HG02759 (cell line): ENCODE measurements around the gene ITPK1.
A peak's percentile ranks its signal among the peaks of the same experiment; 100 is the strongest.

Experiments
- ATAC-seq: cut with Tn5 transposase; IDR thresholded peaks from one replicate; pipeline ENCODE4 v1.9.1; 2021; ENCODE audit warnings: mild to moderate bottlenecking, moderate library complexity; ENCODE audit not compliant: unreplicated experiment

Gene ITPK1

DNA sequence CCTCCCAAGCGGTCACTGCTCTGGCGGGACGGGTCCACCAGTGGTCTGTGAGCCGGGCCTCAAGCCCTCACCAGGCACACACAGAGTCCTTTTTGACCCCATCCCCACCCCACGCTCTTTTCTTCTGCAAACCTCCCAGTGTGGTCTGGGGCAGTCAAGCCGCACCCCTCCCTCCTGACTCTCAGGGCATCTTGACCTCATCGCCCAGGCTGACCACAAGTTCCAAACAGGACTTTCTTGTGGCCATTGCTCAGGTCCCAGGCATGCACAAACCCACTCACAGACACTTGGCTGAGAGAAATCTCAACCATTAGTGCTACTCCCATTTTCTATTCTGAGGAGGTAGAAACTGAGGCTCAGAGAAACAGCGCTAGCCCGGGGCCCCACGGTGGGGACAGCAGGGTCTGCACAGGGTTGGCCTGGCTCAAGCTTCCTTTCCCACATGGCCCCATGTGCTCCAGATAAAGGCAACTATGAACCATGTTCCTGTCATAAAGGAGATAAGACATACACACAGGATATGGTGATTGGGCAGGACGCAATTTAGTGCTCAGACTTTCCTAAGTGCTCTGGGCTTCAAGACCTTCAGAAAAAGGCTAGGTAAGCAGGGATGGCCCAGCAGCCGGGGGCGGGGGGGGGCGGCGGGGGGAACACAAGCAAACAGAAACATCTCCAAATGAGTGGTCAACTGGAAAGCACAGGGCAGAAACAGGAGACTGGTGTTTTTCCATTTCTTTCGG is 69.6 kb downstream of the ITPK1 start:
- ATAC-seq, result no peak

DNA sequence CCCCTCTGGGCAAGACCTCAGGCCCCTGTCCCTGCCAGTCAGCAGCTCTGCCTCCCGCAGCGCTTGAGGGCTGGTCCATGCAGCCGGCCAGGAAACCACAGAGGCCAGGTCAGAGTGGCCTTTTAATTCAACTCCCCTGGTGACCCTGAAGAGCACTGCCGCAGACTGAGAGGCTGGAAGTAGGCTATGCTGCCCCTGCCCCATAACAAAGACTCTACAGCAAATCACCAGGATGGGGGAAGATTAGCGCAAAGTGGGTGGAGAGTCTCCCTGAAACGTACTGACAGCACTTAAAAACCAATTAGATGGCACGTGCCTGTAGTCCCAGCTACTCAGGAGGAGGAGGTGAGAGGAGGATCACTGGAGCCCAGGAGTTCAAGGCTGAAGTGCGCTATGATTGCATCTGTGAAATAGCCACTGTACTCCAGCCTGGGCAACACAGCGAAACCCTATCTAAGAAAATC is 70.5 kb downstream of the ITPK1 start:
- ATAC-seq, result no peak

DNA sequence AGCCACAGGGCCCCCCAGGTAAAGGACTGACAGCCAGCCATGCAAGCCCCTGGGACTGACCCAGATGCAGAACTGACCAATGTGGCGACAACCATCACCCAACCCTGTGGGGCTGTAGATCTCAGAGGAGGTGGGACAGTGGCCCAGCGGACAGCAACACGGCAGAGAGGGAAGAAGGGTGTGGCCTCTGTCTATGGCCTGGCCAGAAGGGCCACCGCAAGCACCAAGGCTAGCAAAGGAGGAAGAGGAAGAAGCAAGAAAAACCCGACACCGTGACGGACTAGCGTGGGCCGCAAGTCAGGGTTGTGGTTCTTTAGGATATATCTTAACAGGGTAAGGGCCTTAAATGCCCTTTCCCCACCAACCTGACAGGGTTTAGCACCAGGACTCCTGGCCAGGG is 71.2 kb downstream of the ITPK1 start:
- ATAC-seq, result peak; percentile 63

DNA sequence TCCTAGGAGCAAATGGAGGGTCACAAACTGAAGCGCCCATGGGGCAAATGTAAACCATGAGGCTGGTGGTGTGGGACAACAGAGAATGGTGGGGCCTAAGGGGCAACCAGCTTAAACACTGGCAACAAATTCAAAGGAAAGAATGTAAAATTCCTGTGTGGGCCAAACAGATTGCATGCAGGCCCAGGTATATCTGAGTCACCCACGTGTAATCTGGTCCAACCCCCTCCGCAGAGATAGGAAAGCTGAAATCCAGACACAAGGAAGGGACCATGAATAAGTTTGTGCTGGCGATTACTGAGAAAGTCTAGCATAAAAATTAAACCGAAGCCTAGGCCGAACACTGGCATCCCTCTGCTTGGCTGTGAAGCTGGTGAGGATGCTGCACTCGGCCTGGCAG is 71.6 kb downstream of the ITPK1 start:
- no peak for ATAC-seq

DNA sequence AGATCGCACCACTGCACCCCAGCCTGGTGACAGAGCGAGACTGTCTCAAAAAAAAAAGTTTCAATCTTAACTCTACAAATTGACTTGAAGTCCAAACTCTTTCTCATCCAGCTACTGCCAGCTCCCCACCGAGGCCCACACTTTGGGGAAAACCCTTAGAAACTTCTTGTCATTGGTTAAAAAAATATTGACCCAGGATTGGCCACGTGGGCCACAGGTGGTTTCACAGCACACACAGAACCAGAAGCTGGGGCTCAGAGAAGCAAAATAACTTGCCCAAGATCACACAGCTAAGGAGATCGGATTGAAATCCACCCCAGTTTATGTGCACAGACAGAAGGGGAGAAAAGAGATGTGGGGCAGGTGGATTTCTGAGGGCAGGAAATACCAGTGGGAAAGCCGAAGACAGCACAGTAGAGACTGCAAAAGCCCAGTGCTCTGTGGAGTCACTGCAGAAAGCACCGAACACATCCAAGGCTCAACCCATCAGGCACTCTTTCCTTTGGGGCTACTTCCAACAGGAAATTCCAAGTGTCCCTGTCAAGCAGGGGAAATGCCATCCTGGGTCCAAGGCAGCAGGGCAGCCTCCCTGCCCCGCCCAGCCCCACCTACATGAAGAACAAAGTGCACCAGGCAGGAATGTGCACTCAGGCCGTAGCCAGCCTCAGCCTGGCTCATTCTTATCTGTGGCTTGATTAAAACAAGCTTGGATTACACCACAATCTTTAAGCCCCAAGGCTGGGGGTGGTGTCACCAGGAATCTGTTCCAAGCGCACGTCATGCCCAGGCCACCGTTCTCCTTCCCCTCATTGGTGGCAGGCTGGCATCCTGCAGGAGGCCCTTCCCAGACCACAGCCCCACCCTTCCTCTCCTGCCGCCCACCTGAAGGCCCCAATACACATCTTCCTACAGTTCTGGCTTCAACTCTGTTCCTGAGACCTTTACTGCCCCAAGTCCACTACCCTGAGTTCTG is 72.5 kb downstream of the ITPK1 start:
- no peak for ATAC-seq

DNA sequence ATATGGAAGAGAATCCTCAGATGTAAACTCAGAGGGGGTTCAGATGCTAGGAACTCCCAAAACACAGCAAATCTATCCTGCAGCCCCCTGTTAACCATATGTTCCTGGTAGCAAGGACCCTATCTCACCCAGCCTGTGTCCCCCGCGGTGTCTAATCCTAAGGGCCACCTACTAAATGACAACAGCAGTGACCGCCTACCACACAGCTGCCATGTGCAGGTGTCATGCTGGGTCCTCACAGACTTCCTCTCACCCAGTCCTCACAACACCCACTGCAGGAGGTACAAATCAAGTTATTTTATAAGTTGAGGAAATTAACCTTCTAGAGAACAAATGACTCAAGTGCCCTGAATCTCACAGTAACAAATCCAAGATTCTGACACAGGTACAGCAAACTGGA is 73.9 kb downstream of the ITPK1 start:
- ATAC-seq, result no peak

DNA sequence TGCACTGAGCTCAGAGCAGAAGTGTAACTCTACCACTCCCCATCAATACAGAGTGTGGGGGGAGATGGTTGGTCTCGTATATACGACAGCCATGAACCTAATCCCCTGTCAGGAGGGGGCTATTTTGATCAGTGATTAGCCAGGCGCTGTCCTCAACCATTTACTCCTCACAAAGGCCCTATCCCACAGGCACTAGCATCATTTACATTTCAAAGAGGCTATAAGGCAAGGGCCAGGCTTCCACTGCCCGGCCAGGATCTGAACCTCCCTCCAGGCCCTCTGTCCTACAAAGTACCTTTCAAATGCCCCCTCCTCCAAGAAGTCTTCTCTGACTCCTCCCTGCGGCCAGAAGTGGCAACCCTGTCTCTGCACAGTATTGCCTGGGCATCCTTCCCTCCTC is 74.7 kb downstream of the ITPK1 start:
- no peak for ATAC-seq

DNA sequence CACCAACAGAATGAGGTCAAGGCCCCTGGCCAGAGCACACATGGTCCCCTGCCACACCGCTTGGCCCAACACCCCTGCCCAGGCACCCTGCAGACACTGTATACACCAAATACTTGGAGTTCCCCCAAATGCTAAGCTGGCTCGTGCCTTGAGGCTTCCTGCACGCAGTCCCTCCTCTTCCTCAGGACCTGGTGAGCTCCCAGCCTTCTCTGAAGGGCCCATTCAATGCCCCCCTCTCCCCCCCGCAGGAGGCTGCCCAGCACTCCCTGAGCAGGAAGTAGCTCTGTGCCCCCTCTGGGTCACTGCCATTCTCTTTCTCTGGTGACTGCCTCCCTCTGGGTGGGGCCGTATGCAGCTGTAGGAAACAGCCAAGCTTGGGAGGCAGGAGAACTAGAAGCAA is 75.3 kb downstream of the ITPK1 start:
- no peak for ATAC-seq

DNA sequence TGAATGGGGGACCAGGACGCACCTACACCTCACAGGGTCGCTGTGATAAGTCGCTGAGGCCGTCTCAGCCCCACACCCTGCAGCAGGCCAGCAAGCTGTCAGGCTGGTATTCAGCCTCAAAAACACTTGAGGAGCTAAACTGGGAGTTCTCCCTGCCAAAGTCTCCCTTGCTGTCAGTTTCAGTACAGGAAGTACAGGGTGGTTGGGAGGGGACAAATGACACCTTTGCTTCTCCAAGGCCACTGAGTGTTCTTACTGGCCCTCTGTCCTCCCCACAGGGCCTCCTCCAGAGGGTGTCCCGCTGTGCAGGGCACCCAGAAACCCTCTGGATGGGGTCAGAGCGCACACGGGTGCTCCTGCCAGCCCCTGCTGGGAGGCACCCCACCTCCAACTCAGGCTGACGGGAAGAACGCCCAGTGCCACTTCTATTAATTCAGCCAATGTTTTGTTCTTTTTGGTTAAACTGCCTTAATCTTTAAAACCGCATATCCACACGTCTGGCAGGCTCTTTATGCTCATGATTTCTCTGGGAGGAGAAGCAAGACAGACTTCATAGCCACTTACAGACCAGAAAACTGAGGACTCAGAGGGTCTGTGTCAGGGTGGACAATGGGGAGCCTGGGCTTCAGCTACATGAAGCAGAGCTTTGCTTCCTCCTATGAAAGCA is 75.9 kb downstream of the ITPK1 start:
- ATAC-seq, result no peak

DNA sequence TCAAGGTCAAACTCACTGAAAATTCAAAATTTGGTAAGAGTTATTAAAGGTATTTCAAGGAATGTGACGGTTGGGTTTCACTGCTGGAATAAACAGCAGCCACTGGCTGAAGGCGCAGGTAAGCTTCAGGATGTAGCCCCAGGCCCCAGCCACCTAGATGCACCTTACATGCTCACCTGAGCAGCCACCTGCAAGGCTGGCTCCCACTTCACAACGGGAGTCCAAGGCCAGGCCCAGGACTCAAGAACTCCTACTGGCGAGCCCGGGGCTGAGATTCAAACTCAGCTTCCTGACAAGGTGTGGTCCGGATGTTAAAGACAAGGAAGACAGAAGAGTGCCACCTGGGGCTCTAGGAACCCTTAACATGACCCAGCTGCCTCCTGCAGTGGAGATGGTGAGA is 78.4 kb downstream of the ITPK1 start:
- ATAC-seq, result no peak

DNA sequence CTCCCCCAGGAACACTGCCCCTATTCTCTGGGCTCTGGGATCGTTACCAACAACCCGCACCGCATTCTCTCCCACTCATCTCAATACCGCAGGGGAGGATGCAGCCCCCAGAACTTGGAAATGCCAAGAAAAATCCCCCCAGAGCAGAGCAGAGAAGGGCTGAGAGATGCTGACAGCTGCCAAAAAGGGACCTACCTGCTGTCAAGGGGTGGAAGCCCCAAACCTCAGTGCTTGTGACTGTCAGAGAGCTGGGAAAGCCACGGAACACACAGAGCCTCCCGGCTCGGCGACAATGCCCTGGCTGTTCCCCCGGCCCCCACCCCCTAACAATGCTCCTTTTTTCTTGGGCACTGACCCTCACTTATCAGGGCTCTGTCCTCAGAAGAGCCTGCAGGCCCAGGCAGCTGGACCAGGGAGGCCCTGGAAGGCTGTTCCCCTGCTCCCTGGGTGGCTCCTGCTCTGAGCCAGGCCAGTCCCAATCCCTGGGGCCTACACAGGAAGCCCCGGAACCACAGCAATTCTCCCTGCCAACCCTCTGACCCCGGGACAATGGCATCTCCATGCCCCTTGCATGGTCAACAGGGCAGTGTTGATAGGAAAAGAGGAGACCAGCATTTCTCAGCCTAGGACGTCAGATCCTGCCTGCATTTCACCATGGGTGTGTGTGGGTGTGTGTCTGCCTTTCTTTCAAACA is 78.9 kb downstream of the ITPK1 start:
- ATAC-seq, result no peak

DNA sequence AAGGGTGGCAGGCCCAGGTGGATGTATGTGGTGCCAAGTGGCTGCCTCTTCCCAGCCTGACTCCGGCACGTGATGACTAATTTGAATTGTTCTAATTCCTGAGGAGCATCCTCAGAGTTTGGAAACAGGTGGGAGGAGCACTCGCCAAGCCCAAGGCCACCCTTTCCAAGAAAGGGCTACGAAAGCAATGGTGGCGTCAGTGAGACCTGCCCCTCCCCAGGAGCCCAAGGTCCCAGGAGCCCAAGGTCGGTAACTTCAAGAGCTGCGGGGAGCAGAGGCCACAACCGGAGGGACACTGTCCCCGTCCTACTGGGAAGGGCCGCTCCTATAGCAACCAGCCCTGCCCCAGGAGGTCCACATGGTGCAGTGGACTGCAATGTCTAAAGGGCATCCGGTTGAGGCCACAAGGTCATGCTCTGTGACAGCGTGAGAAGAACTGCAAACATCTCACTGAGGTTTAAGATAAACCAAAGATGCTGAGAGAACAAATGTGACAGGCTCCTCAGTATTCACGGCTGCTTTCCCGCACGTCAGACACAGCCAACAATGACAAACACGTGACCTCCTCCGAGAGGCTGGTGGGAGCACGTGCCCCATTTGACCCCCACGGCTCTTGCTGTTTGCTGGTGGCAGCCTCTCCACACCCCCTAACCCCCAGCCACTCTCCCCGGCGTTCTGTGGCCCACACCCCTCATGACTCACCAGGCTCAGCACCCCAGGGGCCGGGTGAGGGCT is 79.6 kb downstream of the ITPK1 start:
- ATAC-seq, result no peak

DNA sequence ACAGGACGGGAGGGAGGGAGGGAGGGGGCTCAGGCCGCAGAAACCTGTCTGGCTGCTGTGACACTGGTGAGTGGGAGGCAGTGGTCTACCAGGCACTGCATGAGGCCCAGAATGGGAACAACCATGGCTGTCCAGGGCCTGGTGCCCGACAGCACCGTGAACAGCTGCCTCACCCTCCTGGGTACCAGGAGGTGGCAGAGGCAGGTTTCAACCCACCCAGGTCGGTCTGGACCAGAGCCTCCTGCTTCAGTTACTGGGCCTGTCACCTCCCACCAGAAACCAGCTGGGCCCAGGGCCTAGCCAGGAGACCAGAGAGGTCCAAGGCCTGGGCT is 80.2 kb downstream of the ITPK1 start:
- ATAC-seq, result no peak

DNA sequence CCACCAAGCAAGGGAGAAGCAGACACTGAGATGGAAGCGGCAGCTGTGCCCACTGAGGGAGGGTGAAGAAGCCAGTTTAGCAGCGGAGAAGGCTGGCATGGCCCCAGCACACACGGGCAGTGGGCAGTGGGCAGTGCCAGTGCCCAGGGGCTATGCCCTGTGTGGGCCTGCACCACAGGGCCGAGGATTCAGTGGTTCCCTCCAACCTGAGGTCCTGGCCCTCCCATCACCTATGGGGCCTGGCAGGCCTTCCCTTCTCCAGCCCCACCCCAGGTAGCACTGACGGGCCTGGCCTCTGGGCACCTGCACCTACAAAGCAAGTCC is 81.1 kb downstream of the ITPK1 start:
- ATAC-seq, result no peak

DNA sequence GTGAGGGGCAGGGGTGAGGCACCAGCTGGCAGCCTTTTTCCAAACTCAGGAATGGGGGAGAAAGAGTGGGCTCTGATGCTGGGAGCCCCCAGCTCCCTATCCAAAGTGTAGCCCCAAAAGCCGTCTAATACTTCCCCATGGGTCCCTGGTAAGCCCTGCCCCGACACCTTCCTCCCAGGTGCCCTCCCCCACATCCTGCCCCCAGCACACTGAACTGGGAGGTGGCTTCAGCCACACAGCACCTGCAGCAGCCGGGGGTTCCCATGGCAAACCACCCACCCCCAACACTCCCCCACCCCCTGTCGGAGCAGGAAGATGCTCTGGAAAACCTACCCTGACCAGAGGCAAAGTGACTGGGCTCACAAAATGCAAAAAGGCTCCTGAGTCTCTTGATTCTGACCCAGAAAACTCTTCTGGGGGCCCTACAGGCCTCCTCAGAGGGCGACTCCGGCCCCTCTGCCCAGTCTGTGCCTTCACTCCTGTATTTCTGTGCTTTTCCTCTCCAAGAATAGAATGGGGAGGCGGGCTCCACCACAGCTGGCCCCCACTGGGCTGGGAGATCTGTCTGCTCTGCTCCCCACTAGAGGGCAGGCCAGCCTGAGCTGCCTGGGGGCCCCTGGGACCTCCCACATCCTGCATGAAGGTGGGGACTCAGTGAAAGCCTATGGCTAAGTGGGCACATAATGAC is 81.6 kb downstream of the ITPK1 start:
- peak; percentile 73 for ATAC-seq

DNA sequence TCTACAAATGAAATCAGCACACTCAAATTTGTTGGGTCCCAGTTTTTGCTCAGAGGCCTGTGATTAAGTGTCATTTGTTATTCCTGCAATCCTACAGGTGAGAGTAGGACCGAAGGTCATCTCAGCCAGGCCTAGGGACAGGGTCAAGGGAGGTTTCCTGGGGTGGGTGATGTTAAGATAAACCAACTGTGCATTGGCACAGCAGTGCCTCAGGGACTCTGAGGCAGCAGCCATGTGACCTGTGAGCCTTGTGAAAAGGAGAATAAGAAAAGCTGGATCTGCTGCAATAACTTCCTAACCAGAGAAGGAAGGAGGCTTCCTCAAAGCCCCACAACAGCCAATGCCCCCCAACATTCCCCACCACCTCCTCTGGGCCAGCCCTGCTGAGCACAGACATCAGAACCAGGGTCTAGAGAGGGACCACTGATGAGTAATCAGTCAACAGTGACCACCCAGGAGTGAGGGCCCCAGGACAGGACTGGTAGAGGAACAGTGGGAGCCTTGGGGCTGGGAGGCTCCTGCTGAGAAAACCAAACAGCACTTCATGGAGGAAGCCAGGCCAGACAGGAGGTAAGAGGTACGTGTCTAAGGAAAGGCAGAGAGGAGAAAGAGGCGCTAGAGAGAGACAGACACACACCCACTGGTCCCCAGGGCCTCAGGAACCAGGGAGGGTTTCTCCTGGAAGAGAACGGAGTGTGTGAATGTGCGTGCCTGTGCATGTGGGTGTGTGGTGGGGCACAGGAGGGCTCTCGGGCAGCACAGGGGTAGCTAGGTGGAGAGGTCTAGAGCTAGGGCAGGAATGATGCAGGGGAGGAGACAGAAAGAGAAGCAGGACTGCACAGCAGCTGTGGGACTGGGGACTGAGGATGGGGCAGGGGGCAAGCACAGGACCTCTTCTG is 82.4 kb downstream of the ITPK1 start:
- no peak for ATAC-seq

DNA sequence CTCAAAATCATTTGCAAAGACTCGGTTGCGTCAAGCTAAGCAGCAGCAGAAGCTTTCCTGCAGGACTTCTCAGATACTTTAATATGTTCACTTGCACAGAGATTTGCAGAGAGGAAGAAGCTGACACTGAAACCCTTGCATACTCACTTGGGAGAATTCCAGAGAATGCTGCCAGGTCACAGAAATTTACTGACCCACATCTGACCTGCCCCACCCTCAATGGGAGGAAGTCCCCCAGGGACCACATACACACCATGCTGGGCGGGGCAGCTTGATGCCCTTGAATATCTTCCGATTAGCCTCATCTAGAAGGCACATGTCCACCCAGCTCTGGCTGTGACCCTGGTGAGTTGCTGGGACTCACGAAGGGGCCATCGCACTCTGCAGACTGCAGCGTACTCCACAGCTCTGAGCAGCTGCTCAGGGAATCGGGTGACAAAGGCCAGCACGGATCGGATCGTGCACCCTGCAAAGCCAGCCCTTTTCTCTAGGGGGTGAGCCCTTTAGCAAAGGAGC is 83.2 kb downstream of the ITPK1 start:
- no peak for ATAC-seq

DNA sequence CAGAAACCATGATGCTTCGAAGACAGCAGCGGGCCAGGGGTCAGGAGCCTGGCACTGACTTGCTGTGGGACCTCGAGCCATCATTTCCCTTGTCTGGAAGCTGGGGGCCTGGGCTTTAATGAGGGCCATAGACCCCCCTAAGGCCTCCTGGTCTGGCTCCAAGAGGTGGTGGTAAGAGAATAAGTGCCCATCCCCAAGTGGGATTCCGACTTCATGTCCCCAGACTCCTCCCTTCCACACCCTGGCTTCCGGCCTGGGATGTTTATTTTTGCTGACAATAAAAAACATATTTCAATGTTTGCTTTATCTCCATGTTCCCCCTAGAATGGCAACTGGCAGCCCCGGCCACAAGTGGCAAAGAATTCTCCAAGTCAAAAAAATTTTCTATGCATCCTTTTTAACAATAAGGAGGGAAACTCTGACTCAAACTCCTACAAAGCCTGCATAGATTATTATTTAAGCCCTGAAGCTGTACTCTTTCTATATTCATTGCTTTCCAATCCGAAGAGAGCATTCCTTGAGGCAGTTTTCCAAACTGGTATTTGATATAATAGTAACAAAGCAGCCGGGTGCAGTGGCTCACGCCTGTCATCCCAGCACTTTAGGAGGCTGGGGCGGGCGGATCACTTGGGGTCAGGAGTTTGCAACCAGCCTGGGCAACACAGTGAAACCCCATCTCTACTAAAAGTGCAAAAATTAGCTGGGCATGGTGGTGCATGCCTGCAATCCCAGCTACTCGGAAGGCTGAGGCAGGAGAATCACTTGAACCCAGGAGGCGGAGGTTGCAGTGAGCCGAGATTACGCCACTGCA is 84.0 kb downstream of the ITPK1 start:
- no peak for ATAC-seq
